ENCODE data around the gene TFAP2A.

The TFAP2A gene

DNA sequence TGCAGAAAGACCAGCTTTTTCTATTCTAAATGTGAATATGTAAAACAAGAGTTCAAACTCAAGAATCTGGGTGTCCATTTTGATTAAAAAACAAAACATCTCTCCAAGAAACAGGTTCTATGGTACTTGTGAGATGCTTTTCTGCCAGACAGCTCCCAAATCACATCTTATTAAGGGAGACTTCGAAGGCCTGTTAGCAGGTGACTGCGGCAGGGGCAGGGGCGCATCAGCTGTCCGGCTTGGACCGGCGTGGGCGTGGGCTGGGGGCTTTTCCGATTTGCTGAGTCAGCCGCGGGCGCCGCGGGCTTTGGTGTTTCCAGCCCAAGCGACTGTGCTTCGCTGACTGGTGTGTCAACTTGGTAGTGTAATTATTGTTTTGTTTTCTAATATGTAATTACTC is 32.6 kb downstream of the TFAP2A start:
- DNase-seq: no peak

DNA sequence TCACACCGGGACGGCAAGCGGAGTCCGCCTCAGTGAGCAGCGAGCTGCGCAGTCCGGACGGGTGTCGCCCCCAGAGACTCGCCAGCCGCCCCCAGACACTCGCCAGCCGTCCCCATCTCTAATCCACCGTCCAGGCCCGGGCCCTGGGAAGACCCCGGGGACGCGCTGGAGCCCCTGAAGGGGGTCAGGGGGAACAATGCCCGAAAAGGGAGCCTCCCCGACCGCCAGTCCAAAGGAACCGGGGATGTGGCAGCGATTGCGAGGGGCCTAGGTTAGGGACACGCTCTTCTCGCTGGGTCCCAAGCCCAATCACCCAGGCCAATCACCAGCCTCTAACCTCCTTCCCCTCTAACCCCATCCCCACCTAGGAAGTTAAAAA is 33.1 kb downstream of the TFAP2A start:
- no peak for DNase-seq

DNA sequence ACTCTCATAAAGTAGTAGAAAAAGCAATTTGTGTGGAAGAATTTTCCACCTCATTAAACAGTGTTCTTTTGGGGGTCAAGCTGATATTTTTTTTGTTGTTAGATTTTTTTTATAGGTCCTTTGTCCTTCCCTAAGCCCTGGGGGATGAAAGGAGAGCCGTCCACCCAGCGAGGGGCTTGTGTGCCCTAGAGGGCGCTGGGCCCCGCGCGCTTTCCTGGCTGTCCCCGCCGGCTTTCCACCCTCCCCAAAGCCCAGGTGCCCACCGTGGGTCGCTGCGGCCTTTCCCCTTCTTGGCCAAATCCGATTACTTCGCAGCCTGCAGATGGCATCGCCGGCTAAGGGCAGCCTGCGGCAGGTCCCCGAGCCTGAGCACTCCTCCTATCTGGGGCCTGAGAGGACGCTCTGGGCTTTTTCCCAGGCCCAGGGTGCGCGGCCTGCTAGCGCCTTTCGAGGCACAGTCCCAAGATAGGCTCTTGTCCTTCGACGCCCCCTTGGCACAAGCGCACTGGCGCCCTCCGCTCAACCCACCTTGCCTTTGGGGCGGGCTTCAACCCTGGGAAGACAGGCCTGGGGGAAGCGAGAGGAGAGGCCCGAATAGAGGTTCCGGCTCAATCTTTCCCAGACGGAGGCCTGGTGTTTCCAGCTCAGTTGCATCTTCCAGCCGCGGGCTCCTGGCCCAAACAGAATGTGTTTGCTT is 33.6 kb downstream of the TFAP2A start:
- DNase-seq: no peak

DNA sequence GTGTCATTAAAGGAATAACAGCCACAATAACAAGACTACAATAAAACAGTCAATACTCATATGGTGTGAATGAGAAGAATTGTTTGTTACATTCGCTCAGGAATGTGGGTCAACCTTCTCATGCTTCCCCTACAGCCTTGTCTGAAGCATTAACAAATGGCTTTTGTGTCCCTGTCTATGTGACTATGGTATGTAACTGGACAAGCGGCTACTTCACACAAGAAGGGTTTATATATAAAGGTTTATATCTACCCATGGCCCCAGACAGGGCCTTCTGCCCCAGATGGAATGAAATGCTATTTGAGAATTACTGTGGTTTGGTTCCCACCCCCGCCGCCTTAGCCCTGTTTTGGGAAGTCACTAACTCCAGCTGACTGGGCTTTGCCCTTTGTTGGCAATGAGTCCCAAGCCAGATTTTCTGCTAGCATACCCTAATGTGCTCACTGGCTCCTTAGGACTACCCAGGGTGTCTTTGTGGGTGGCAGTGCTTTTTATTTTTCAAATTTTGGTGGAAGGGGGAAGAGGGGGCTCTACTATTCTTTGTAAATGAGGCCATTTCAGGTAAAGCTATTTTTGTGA is 39.4 kb downstream of the TFAP2A start:
- DNase-seq: no peak

DNA sequence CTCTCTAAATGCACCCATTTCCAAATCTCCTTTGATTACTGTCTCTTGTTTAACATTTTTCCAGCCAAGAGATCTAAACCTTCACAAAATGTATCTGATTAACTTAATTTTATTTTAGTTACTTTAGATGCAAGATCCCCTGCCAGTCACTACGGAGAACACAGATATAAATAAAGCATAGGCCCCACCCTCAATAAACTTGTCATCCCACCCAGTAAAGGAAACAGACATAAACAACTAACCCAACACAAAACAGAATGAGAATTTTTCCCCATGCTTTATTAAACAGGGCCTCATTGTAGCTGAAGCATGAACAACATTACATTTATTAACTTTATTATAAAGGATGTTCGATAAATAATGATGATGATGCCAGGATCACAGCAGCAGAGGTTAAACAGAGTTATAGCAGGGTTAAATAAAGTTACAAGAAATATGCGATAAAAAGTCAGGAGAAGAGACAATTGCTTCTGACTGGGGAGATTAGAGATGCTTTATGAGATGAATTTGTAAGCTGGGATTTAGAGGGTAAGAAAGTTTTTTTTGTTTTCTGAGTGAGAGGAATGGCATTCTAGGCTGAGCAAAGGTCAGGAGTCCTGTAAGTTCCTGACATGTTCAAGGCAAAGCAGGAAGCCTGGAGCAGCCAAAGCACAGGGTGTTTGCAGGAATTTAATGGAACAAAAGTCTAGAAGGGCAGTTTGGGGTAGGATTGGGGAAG is 41.1 kb downstream of the TFAP2A start:
- no peak for DNase-seq

DNA sequence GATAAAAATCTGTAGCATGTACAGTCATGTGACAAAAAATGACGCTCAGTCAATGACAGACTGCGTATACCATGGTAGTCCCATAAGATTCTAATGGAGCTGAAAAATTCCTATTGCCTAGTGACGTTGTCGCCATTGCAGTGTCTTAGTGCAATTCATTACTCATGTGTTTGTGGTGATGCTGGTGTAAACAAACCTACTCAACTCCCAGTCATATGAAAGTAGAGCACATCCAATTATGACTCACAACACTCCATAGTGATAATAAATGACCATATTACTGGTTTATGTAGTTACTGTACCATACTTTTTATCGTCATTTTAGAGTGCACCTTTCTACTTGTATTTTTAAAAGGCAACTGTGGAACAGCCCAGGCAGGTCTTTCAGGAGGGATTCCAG is 45.0 kb downstream of the TFAP2A start:
- DNase-seq: no peak

DNA sequence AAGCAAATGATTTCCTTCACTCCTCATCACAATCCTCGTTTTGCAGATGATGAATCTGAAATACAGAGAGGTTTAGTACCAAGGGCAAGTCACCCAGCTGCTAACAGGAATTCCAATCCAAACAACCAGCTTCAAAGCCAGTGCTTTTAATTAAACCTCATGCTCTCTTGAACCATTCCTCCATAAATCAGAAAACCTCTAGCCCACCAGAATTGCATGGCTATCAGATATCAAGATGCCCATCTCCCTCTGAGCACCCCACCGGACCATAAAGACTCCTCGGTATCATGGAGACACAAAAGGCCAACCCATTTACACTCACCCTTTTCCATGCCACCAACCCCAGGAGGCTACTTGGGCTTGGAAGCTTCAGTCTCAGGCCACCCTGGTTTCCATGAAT is 46.0 kb downstream of the TFAP2A start:
- no peak for DNase-seq

DNA sequence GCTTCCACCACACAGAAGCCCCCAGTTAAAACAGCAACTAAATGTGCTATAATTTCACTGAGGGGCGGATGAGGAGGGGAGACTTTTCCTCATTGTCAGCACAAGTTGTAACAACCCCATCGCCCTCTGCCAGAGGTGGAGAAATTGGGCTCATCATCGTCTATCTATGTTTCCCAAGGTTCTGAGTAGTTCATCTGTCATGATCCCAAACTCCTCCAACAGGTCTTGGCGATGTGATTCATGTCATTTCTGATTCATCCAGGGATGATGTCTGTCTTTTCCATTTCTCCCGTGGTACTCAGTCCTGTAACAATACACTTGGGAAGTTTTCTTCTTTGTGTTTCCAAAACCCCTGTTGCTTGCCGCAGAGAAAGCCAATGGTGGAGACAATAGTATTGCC is 51.0 kb downstream of the TFAP2A start:
- no peak for DNase-seq

DNA sequence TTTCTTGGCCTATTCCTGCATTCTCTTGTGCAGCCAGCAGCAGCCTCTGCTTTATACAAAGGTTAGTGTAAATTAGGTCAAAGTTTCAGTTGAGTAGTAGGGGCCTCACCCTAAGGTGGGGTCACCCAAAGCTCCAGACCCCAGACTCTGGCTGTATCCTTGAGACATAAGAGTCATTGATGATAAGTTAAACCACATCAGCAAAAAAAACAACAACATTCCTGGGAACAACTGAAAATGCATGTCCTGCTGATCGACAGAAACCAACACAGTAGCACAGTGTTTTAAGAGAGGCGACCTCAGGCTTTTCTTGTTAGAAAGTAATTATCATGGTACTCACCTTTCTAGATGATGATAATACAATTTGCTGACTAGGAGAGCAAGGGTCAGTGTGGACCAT is 52.6 kb downstream of the TFAP2A start:
- DNase-seq: no peak

DNA sequence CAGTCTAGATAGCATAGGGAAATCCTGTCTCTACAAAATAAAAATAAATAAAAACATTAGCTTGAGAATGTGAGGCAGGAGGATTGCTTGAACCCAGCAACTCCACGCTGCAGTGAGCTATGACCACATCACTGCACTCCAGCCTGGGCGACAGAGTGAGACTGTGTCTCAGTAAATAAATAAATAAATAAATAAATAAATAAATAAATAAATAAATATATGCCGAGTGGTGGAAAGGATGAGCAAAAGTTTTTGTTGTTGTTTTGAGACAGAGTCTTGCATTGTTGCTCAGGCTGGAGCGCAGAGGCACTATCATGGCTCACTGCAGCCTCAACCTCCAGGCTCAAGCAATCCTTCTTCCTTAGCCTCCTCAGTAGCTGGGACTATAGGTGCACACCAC is 53.4 kb downstream of the TFAP2A start:
- DNase-seq: no peak

DNA sequence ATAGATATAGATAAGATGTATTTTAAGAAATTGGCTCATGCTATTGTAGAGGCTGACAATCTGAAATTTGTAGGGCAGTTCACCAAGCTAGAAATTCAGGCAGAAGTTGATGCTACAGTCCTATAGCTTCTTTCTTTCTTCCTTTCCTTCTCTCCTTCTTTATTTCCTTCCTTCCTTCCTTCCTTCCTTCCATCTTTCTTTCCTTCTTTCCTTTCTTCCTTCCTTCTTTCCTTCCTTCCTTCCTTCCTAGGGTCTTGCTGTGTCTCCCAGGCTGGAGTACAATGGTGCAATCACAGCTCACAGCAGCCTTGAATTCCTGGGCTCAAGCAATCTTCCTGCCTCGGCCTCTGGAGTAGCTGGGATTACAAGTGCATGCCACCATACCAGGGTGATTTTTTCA is 55.3 kb downstream of the TFAP2A start:
- DNase-seq: no peak

DNA sequence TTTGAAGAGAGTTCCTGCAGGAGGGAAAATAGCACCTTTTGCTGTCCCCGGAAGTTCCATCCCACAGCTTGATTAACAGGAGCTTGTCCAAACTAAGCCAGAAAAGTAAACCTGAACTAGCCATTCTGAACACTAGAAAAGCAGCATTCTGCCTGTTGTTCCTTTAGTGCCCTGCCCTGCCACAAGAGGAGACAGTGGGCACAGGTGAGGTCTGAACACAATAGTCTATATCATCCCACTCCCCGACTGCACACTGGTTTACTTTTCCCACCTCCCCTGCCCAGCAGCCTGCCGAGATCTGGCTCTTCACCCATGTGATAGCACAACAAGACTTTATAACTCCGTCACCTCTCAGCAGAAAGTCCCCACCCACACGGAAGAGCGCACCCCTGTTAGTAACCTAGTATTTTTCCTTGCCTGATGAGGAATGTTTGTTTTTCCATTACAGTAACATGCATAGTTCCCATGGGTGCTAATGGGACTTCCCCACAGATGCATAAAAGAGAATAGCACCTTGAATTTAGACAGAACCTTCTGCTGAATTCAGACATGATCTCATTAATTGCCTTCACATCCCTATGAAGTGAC is 59.7 kb downstream of the TFAP2A start:
- DNase-seq: no peak

DNA sequence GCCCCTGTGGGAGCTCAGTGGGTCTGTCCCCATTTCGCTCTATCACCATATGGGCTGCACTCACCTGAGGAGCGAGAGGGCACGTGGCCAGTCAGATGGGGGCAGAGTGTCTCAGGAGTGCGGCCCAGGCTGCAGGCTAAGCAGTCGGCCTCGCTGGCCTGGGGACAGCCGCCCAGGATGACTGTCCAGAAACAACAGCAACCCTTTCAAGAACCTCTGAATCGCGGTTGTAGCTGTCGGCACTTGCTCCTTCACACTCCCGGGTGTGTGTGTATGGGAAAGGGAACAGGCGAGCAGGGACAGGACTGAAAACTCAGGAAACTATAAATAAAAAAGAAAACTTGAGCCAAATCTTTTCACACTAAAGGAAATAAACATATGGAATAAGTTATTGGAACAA is 63.1 kb downstream of the TFAP2A start:
- DNase-seq: no peak

DNA sequence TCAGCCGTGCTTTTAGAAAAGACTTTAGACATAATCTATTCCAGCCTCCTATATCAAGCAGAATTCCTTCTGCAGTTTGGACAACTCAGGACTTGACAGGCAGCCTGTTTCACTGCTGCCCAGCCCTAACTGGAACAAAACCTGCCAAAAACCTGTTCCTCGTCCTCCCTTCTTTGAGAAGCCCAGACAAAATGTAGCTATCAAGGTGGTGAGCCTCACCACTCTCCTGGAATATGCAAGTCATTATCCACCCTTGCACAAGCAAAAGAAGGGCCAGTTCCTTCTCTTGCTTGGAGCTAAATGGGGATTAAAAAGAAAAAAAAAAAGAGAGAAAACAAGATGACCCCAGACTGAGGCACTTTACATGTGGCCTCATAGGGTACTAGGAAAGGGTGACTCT is 64.2 kb downstream of the TFAP2A start:
- DNase-seq: no peak

DNA sequence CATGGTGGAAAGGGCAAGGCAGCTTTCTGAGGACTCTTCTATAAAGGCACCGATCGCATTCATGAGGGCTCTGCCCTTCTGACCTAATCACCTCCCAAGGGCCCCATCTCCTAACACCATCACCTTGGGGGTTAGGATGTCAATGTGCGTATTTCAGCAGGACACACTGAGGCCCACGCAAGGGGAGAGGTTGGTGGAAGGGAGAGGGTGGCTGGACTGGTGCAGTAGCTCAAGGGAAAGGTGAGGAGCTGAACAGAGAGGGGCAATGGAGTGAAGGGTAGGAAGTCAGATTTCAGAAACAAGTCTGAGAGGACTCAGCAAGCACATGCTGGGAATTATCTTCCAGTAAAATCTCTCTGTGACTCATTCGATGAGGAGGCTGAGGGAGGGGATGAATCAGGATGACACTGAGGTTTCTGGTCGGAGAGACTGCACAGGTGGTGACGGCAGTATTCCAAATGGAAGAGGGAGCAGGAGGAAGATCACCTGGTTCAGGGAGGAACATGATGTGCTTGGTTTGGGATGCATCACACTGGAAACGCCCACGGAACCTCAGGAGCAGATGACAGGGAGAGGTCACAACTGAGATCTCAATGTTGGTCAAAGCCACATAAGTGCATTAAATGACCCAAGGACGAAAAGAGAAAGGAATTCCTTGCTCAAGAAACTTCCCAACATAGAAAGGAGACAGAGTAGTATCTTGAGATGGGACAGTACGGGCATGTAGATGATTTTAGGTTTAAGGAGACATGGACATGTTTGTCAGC is 67.1 kb downstream of the TFAP2A start:
- no peak for DNase-seq

All from CD4-positive, alpha-beta T cell treated with Interleukin-12 subunit alpha and Interleukin-12 subunit beta, for 1 hour (primary cell).